HUES6 (cell line): Measurements from ENCODE around the gene PRR19.

ENCODE experiments used
- H3K27ac ChIP-seq: 2 replicates; pipeline ENCODE4 v1.7.0; 2013; ENCODE audit warnings: low read depth, mild to moderate bottlenecking, low read length, inconsistent platforms
- H3K27me3 ChIP-seq: 2 replicates; pipeline ENCODE4 v1.6.1; 2013; ENCODE audit warnings: low read length; ENCODE audit not compliant: control insufficient read depth, insufficient read depth
- H3K36me3 ChIP-seq: 2 replicates; pipeline ENCODE4 v1.6.1; 2013; ENCODE audit warnings: low read length; ENCODE audit not compliant: control insufficient read depth, insufficient read depth
- H3K4me1 ChIP-seq: 2 replicates; pipeline ENCODE4 v1.6.1; 2013; ENCODE audit warnings: low read length; ENCODE audit not compliant: control insufficient read depth, insufficient read depth
- H3K4me3 ChIP-seq: 2 replicates; pipeline ENCODE4 v1.5.1; 2013; ENCODE audit warnings: low read depth, low read length
- H3K9ac ChIP-seq: one replicate; pipeline ENCODE4 v1.6.1; 2013; ENCODE audit warnings: mild to moderate bottlenecking, low read length
- H3K9me3 ChIP-seq: 2 replicates; pipeline ENCODE4 v1.6.1; 2013; ENCODE audit warnings: low read depth, low read length; ENCODE audit not compliant: control insufficient read depth, insufficient read depth

Gene PRR19

DNA sequence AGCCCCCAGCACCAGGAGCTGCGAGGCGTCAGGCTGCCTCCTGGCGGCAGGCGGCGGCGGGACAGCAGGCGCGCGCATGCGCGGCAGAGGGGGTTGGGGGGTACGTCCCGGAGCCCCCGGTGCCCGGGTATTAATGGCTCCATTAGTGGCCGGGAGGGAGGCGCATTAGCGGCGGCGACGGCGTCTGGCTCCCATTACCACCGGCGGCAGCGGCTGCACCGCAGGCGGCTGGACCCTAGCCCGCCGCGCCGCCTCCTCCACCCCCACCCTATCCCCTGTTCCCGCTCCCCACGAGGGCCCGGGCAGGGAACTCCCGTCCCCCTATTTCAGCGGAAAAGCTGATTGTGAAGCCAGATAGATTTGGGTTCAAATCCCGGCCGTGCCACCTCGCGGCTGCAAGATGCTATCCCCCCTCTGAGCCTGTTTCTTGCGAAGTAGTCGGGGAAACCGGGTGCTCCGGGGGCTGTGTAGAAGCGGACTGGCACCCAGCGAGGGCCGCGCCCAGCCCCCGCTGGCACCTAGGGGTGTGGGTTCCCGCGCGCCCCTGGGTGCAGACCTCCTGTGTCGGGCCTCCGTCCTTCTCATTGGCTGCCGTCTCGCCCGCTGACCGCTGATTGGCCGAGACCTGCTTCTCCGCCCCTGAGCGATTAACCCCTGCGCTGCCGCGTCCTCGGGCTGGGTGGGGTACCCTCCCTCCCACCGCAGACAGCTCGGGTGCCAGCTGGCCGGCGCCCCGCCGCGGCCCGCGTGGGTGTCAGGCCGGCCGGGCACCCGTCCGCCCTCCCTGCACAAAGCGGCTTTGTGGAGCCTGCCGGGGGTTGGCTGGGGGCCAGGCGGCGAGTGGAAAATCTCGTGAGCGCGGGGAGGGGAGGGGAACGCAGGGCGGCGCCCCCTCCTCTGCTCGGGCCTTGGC is 21.8 kb upstream of the PRR19 start:
- Histone ChIP-seq H3K9me3 (no peaks in the 10 kb centered on the region), H3K4me1 (peaks cover 38% of the 10 kb centered on the region), H3K4me3 (peak overlapping the region; percentile 85), H3K27me3 (no peaks in the 10 kb centered on the region), H3K9ac (peak overlapping the region; percentile 68), H3K36me3 (no peaks in the 10 kb centered on the region), H3K27ac (peak overlapping the region; percentile 72; the same call in 1 of the 2 replicates)

DNA sequence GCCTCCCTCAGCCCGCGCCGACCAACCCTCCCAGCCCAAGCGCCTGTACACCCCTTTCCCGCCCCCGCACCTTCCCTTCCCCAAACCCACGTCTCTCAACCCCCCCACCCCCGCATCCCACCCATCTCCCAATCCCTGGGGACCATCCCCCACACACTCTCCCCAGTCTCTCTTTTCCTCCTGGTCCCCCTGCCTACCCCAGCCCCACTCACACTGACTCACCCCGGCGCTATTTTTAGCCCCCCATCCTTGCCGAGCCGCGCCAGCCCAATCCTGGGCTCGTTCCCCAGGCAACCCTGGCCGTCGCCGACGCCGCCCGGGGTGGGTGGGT is 21.2 kb upstream of the PRR19 start:
- no peaks in the 10 kb centered on the region for H3K27me3 ChIP-seq
- no peaks in the 10 kb centered on the region for H3K9me3 ChIP-seq
- peaks cover 44% of the 10 kb centered on the region for H3K4me1 ChIP-seq
- H3K9ac ChIP-seq, result peak overlapping the region; percentile 68
- peak overlapping the region; percentile 85 for H3K4me3 ChIP-seq
- peak overlapping the region; percentile 72; the same call in 1 of the 2 replicates for H3K27ac ChIP-seq
- no peaks in the 10 kb centered on the region for H3K36me3 ChIP-seq

DNA sequence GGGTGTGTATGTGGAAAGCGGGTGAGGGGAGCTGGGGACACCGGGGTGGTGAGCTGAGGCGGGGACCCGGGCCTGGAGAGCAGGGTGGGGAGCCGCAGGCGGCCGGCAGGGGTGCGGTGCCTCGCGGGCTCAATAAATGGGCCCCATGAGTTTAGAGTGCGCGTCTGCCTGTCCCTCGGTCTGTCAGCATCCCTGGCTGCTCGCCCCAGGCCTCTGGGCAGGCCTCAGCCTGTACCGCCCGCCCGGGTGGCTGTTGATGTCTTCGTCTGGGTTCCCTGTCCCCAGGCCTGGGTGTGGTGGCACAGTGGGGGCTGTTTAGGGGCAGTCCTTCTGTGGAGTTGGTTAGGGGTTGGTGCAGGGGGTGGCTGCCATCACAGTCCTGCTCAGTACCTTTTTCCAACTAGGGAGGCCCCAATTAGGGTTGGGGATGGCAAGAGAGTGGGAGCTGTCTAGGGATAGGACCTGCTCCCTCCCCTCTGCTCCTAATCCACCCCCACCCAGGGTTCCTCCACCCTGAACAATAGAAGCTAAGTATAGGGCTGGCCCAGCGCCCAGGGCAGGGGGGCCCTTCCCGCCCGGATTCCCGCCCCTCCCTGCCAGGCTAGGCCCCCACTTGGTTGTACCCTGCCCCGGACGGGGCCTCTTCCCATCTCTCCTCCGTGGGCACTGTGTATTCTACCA is 20.6 kb upstream of the PRR19 start:
- Histone ChIP-seq H3K27me3 (no peaks in the 10 kb centered on the region), H3K4me3 (peak overlapping the region; percentile 85), H3K9me3 (no peaks in the 10 kb centered on the region), H3K36me3 (no peaks in the 10 kb centered on the region), H3K27ac (no peak overlapping the region; the same call in 1 of the 2 replicates), H3K4me1 (peaks cover 49% of the 10 kb centered on the region), H3K9ac (peak overlapping the region; percentile 25)

- Histone ChIP-seq H3K27ac (no peak overlapping the region; the same call in 1 of the 2 replicates), H3K9ac (peak overlapping the region; percentile 37), H3K9me3 (no peaks in the 10 kb centered on the region), H3K4me1 (peaks cover 49% of the 10 kb centered on the region), H3K4me3 (peak overlapping the region; percentile 85), H3K27me3 (no peaks in the 10 kb centered on the region), H3K36me3 (peaks cover 2% of the 10 kb centered on the region)
Measured at GRCh38 chr19:42281827-42282762, 19.8 kb upstream of the PRR19 start.

DNA sequence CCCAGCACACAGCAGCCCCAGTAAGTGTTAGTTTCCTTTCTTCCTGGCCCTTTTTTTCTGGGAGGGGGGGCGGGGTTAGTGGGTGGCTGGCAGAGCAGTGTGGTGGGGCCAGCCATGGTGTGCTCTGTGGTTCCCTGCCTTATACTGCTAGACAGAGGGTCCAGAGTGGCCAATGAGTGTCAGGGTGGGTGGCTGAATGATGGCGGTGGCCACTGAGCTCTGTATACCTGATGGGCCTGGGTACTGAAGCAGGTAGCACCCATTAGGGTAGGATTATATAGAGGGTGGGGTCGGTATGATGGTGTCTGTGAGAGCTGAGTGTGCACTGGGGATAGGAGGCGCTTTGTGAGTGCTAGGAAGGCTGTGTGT is 19.1 kb upstream of the PRR19 start:
- H3K4me1 ChIP-seq, result peaks cover 46% of the 10 kb centered on the region
- peaks cover 10% of the 10 kb centered on the region for H3K36me3 ChIP-seq
- H3K27me3 ChIP-seq, result no peaks in the 10 kb centered on the region
- H3K9ac ChIP-seq, result no peak overlapping the region
- no peaks in the 10 kb centered on the region for H3K9me3 ChIP-seq
- H3K27ac ChIP-seq, result no peak overlapping the region
- H3K4me3 ChIP-seq, result peak overlapping the region; percentile 57; the same call in 1 of the 2 replicates

GRCh38 chr19:42283188-42284065 is 18.5 kb upstream of the PRR19 start:
- Histone ChIP-seq H3K4me3 (peak overlapping the region; percentile 57), H3K27ac (no peak overlapping the region), H3K9ac (peak overlapping the region; percentile 2), H3K9me3 (no peaks in the 10 kb centered on the region), H3K4me1 (peaks cover 42% of the 10 kb centered on the region), H3K36me3 (peaks cover 16% of the 10 kb centered on the region), H3K27me3 (no peaks in the 10 kb centered on the region)

GRCh38 chr19:42284066-42284501 is 17.8 kb upstream of the PRR19 start:
- peak overlapping the region; percentile 74 for H3K9ac ChIP-seq
- no peaks in the 10 kb centered on the region for H3K9me3 ChIP-seq
- H3K4me3 ChIP-seq, result peak overlapping the region; percentile 49; the same call in 1 of the 2 replicates
- H3K36me3 ChIP-seq, result peaks cover 22% of the 10 kb centered on the region
- no peaks in the 10 kb centered on the region for H3K27me3 ChIP-seq
- H3K27ac ChIP-seq, result no peak overlapping the region
- peaks cover 42% of the 10 kb centered on the region for H3K4me1 ChIP-seq

- H3K27ac ChIP-seq, result no peak overlapping the region
- peaks cover 36% of the 10 kb centered on the region for H3K4me1 ChIP-seq
- peak overlapping the region; percentile 66 for H3K4me3 ChIP-seq
- H3K9me3 ChIP-seq, result no peaks in the 10 kb centered on the region
- H3K36me3 ChIP-seq, result peaks cover 29% of the 10 kb centered on the region
- H3K9ac ChIP-seq, result peak overlapping the region; percentile 35
- no peaks in the 10 kb centered on the region for H3K27me3 ChIP-seq
Measured at GRCh38 chr19:42284591-42285341, 17.2 kb upstream of the PRR19 start.

- no peak overlapping the region for H3K9ac ChIP-seq
- H3K4me1 ChIP-seq, result peaks cover 38% of the 10 kb centered on the region
- H3K27ac ChIP-seq, result no peak overlapping the region
- H3K36me3 ChIP-seq, result peaks cover 37% of the 10 kb centered on the region
- no peaks in the 10 kb centered on the region for H3K9me3 ChIP-seq
- H3K4me3 ChIP-seq, result peak overlapping the region; percentile 66; the same call in 1 of the 2 replicates
- no peaks in the 10 kb centered on the region for H3K27me3 ChIP-seq
Measured at GRCh38 chr19:42285541-42285941, 16.4 kb upstream of the PRR19 start.
